ENCODE results near the gene ASB15. TPM values are rescaled to one million over a fixed set of nuclear protein-coding genes. Genes with fewer than 3 reads are reported as not detected.

ASB15 gene
- total RNA-seq, 3 donors from 2014 or later (not counting 1 experiment from before 2014, with no cell fraction given): not detected

DNA sequence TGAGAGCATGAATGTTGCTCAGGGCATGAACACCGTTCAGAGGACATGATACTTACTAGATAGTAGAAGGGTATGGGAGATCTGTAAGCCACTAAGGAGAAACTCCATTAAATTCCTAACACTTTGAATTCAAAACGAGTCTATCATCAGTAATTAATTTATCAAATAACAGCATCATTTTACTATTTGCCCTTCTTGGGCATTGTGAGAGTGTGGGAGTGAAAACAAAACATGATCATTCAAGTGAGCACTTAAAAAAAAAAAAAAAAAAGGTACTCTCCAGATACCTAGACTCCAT lies 20.5 kb upstream of the ASB15 start:
- no peaks in the 10 kb centered on the region for H3K9me3 Mint-ChIP-seq
- Histone ChIP-seq H3K4me3 (ENCODE audit: low read length) (no peak overlapping the region), H3K9me3 (ENCODE audit: control insufficient read depth, insufficient read depth, low read length) (no peaks in the 10 kb centered on the region), H3K4me1 (ENCODE audit: control insufficient read depth, insufficient read depth, low read length) (no peaks in the 10 kb centered on the region), H3K36me3 (ENCODE audit: control insufficient read depth, insufficient read depth, low read length) (no peaks in the 10 kb centered on the region), H3K27ac (ENCODE audit: low read length) (no peak overlapping the region), H3K27me3 (ENCODE audit: control insufficient read depth, insufficient read depth, low read length) (peaks cover 7% of the 10 kb centered on the region)
- intact Hi-C loops (cut with micrococcal nuclease): no loop called here
- peaks cover 21 to 46% of the 10 kb centered on the region in 2 donors for H3K27me3 Mint-ChIP-seq (ENCODE audit: low read depth in 2 of 2)
- TF ChIP-seq, protein P1, sequence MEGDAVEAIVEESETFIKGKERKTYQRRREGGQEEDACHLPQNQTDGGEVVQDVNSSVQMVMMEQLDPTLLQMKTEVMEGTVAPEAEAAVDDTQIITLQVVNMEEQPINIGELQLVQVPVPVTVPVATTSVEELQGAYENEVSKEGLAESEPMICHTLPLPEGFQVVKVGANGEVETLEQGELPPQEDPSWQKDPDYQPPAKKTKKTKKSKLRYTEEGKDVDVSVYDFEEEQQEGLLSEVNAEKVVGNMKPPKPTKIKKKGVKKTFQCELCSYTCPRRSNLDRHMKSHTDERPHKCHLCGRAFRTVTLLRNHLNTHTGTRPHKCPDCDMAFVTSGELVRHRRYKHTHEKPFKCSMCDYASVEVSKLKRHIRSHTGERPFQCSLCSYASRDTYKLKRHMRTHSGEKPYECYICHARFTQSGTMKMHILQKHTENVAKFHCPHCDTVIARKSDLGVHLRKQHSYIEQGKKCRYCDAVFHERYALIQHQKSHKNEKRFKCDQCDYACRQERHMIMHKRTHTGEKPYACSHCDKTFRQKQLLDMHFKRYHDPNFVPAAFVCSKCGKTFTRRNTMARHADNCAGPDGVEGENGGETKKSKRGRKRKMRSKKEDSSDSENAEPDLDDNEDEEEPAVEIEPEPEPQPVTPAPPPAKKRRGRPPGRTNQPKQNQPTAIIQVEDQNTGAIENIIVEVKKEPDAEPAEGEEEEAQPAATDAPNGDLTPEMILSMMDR (IDR thresholded peaks at IDR 0.05): no peak
- H3K36me3 Mint-ChIP-seq: no peaks in the 10 kb centered on the region
- no peak overlapping the region for H3K27ac Mint-ChIP-seq
- DNase-seq (no peak), ATAC-seq (no peak)
- no peak overlapping the region for H3K4me3 Mint-ChIP-seq
- WGBS (ENCODE audit: insufficient coverage): no CpG with 5 or more reads among the region's 2 CpGs
- no peaks in the 10 kb centered on the region for H3K4me1 Mint-ChIP-seq

DNA sequence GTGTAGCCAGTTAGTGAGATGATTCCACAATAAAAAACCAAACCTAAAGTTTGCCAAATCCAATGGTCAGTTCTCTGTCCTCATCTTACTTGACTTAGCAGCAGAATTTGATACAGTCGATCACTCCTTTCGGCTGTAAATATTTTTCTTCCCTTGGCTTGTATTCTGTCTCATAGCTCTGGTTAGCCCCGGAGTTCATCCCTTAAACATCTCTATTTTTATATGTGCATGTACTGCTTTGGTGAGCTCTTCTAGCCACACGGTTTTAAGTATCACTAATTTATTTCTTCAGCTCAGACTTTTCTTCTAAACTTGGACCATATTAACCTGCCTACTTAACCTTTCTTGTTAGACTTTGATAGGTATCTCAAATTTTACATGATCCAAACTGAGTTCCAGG lies 17.8 kb upstream of the ASB15 start:
- H3K27ac Mint-ChIP-seq: no peak overlapping the region
- intact Hi-C loops (cut with micrococcal nuclease): no loop called here
- ATAC-seq: no peak

DNA sequence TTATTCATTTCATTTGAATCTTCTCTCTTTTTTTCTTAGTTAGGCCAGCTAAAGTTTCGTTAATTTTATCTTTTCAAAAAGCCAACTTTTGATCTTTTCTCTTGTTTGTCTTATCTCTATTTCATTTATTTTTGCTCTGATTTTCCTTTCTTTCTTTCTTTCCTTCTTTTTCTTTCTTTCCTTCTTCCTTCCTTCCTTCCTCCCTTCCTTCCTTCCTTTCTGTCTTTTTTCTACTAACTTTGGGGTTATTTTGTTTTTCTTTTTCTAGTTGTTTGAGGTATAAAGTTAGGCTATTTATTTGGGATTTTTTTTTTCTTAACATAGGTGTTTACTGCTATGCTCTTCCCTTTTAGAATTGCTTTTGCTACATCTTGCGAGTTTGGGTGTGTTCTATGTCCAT lies 13.2 kb upstream of the ASB15 start:
- H3K27me3 ChIP-seq (ENCODE audit: control insufficient read depth, insufficient read depth, low read length): no peaks in the 10 kb centered on the region
- no peaks in the 10 kb centered on the region for H3K4me1 Mint-ChIP-seq
- no peaks in the 10 kb centered on the region for H3K36me3 ChIP-seq (ENCODE audit: control insufficient read depth, insufficient read depth, low read length)
- no peak overlapping the region for H3K4me3 ChIP-seq (ENCODE audit: low read length)
- no peaks in the 10 kb centered on the region for H3K9me3 ChIP-seq (ENCODE audit: control insufficient read depth, insufficient read depth, low read length)
- intact Hi-C loops (cut with micrococcal nuclease): no loop called here
- no peaks in the 10 kb centered on the region for H3K36me3 Mint-ChIP-seq
- DNase-seq: no peak
- no peaks in the 10 kb centered on the region for H3K4me1 ChIP-seq (ENCODE audit: control insufficient read depth, insufficient read depth, low read length)
- no peak overlapping the region for H3K27ac ChIP-seq (ENCODE audit: low read length)
- 100% methylated on average over 1 of the region's 2 CpGs for WGBS (ENCODE audit: insufficient coverage)
- peaks cover 27 to 66% of the 10 kb centered on the region in 2 donors for H3K27me3 Mint-ChIP-seq (ENCODE audit: low read depth in 2 of 2)
- H3K27ac Mint-ChIP-seq: no peak overlapping the region
- TF ChIP-seq, protein P1 (IDR thresholded peaks at IDR 0.05): no peak
- H3K9me3 Mint-ChIP-seq: no peaks in the 10 kb centered on the region
- no peak for ATAC-seq
- no peak overlapping the region for H3K4me3 Mint-ChIP-seq

More for the DNA sequence above, 17.8 kb upstream of the ASB15 start:
- no peak overlapping the region for H3K27ac ChIP-seq (ENCODE audit: low read length)
- H3K27me3 ChIP-seq (ENCODE audit: control insufficient read depth, insufficient read depth, low read length): no peaks in the 10 kb centered on the region
- no peak overlapping the region for H3K4me3 ChIP-seq (ENCODE audit: low read length)
- Mint-ChIP-seq H3K9me3 (no peaks in the 10 kb centered on the region), H3K4me1 (no peaks in the 10 kb centered on the region), H3K27me3 (ENCODE audit: low read depth in 2 of 2) (peaks cover 12 to 48% of the 10 kb centered on the region in 2 donors), H3K4me3 (no peak overlapping the region), H3K36me3 (no peaks in the 10 kb centered on the region)
- no peak for DNase-seq
- TF ChIP-seq, protein P1 (IDR thresholded peaks at IDR 0.05): no peak
- no peaks in the 10 kb centered on the region for H3K9me3 ChIP-seq (ENCODE audit: control insufficient read depth, insufficient read depth, low read length)
- 96% methylated on average over 4 of the region's 4 CpGs for WGBS (ENCODE audit: insufficient coverage)
- no peaks in the 10 kb centered on the region for H3K36me3 ChIP-seq (ENCODE audit: control insufficient read depth, insufficient read depth, low read length)
- H3K4me1 ChIP-seq (ENCODE audit: control insufficient read depth, insufficient read depth, low read length): no peaks in the 10 kb centered on the region

DNA sequence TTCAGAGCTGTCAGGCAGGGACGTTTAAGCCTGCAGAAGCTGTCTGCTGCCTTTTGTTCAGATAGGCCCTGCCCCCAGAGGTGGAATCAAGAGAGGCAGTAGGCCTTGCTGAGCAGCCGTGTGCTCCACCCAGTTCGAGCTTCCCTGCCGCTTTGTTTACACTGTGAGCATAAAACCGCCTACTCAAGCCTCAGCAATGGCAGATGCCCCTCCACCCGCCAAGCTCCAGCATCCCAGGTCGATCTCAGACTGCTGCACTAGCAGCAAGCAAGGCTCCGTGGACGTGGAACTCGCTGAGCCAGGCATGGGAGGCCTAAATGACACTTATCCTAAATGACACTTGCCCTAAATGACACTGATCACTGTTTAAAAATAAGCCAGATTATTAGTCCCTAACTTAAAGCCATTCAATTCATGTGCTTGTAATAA lies 6.8 kb upstream of the ASB15 start:
- H3K27me3 ChIP-seq (ENCODE audit: control insufficient read depth, insufficient read depth, low read length): no peaks in the 10 kb centered on the region
- intact Hi-C loops (cut with micrococcal nuclease): no loop called here
- TF ChIP-seq, protein P1 (IDR thresholded peaks at IDR 0.05): no peak
- no peak for ATAC-seq
- H3K4me1 ChIP-seq (ENCODE audit: control insufficient read depth, insufficient read depth, low read length): no peaks in the 10 kb centered on the region
- no peaks in the 10 kb centered on the region for H3K36me3 ChIP-seq (ENCODE audit: control insufficient read depth, insufficient read depth, low read length)
- no peak overlapping the region for H3K27ac ChIP-seq (ENCODE audit: low read length)
- Mint-ChIP-seq H3K27ac (no peak overlapping the region), H3K4me3 (no peak overlapping the region), H3K9me3 (no peaks in the 10 kb centered on the region), H3K36me3 (no peaks in the 10 kb centered on the region), H3K27me3 (ENCODE audit: low read depth in 2 of 2) (peaks cover 28 to 31% of the 10 kb centered on the region in 2 donors), H3K4me1 (no peaks in the 10 kb centered on the region)
- no peak for DNase-seq
- no peaks in the 10 kb centered on the region for H3K9me3 ChIP-seq (ENCODE audit: control insufficient read depth, insufficient read depth, low read length)
- 82% methylated on average over 10 of the region's 10 CpGs for WGBS (ENCODE audit: insufficient coverage)
- H3K4me3 ChIP-seq (ENCODE audit: low read length): no peak overlapping the region
